Glutamatergic neuron (in vitro differentiated cells): ENCODE measurements around the gene WDR70. TPM values are rescaled to one million over a fixed set of nuclear protein-coding genes. Genes with fewer than 3 reads are reported as not detected.
"Not testable (repeated sequence)": the region's sequence is repeated elsewhere in the genome, so short reads cannot be mapped to it uniquely, and the experiment has no call there.

ENCODE experiments used
- DNase-seq: peaks from one replicate; pipeline ENCODE4 v3.0.0; 2022
- H3K27ac Mint-ChIP-seq: one replicate; pipeline ENCODE4 v1.8.0; 2020; ENCODE audit warnings: mild to moderate bottlenecking, mixed read lengths, inconsistent platforms; ENCODE audit not compliant: unreplicated experiment
- H3K27me3 Mint-ChIP-seq: one replicate; pipeline ENCODE4 v1.8.0; 2020; ENCODE audit warnings: mild to moderate bottlenecking, moderate library complexity, mixed read lengths, inconsistent platforms; ENCODE audit not compliant: unreplicated experiment
- H3K36me3 Mint-ChIP-seq: one replicate; pipeline ENCODE4 v1.8.0; 2020; ENCODE audit warnings: mild to moderate bottlenecking, mixed read lengths, inconsistent platforms; ENCODE audit not compliant: unreplicated experiment
- H3K4me1 Mint-ChIP-seq: one replicate; pipeline ENCODE4 v1.8.0; 2020; ENCODE audit warnings: mild to moderate bottlenecking, low read depth, mixed read lengths, inconsistent platforms; ENCODE audit not compliant: unreplicated experiment
- H3K4me3 Mint-ChIP-seq: one replicate; pipeline ENCODE4 v1.8.0; 2020; ENCODE audit warnings: mild to moderate bottlenecking, mixed read lengths, inconsistent platforms; ENCODE audit not compliant: unreplicated experiment
- H3K9me3 Mint-ChIP-seq: one replicate; pipeline ENCODE4 v1.8.0; 2020; ENCODE audit warnings: mild to moderate bottlenecking, moderate library complexity, mixed read lengths, inconsistent platforms; ENCODE audit not compliant: unreplicated experiment
- total RNA-seq: library from RNA; stranded (reverse); fragmentation: NEBNext Ultra II Directional; extraction: Animal tissue kit (Norgen Biotek cat#: 25700); gene quantifications from one replicate; pipeline ENCODE4 v1.2.1, GENCODE V29; 2021; ENCODE audit not compliant: unreplicated experiment
- TF ChIP-seq, protein P1 (sequence below): fragments of 200-600 bp; sonication (generic); IDR thresholded peaks from one replicate; pipeline ENCODE4 v1.5.0; 2021; ENCODE audit not compliant: partially characterized antibody, unreplicated experiment

WDR70 gene
- total RNA-seq, 1 donor from 2014 or later, result 38.1 TPM

DNA sequence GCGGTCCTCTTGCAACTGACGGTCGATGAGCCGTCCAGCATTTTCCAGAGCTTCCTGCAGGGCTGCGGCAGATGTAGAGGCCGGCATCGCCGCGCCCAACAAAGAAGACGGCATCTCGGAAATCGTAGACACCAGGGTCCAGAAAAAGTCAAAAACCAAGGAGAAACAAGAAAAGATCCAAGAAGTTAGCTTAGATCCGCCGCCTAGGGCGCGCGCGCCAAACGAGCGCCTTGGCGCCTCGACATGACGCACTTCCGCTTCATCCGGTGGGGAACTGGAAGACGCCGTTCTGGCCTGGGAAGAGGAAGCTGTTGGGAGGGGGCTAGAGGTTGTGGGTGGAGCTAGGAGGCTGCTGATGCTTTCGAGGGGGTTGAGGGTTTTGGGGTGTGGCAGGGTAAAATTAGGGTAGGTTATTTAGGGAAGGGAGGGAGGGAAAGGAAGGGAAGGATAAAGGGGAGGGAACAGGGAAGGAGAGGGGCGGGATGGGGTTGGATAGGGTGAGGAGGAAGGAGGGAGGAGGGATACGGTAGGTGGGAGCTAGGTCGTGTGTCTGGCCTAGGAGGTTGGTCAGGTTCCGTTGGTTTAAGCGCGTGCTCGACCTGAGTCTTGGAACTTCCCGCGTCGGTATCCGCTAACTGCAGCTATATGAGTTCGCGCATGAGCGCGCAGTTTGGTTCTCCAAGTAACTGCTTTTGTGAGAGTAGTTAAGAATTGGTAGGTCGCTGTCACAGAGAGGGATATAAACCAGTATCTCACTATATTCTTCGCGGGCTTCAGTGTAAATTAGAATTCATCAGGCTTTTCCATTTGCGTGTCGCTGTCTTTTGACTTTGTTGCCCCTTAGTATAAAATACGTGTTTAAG, 8.0 kb upstream of the WDR70 start, which contains the start of gene NUP155:
NUP155 (minus strand) TSS at position 243 of the 863 bp plus-strand sequence; CDS start at position 114, 129 bp downstream.
- Mint-ChIP-seq H3K9me3 (no peaks in the 10 kb centered on the region), H3K27me3 (peaks cover 4% of the 10 kb centered on the region), H3K36me3 (no peaks in the 10 kb centered on the region), H3K4me1 (peaks cover 10% of the 10 kb centered on the region), H3K4me3 (peak within 1 kb of the TSS; percentile 99), H3K27ac (peak within 1 kb of the TSS; percentile 88)
- TF ChIP-seq, protein P1, sequence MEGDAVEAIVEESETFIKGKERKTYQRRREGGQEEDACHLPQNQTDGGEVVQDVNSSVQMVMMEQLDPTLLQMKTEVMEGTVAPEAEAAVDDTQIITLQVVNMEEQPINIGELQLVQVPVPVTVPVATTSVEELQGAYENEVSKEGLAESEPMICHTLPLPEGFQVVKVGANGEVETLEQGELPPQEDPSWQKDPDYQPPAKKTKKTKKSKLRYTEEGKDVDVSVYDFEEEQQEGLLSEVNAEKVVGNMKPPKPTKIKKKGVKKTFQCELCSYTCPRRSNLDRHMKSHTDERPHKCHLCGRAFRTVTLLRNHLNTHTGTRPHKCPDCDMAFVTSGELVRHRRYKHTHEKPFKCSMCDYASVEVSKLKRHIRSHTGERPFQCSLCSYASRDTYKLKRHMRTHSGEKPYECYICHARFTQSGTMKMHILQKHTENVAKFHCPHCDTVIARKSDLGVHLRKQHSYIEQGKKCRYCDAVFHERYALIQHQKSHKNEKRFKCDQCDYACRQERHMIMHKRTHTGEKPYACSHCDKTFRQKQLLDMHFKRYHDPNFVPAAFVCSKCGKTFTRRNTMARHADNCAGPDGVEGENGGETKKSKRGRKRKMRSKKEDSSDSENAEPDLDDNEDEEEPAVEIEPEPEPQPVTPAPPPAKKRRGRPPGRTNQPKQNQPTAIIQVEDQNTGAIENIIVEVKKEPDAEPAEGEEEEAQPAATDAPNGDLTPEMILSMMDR, result no peak
- DNase-seq, result peak; percentile 86

DNA sequence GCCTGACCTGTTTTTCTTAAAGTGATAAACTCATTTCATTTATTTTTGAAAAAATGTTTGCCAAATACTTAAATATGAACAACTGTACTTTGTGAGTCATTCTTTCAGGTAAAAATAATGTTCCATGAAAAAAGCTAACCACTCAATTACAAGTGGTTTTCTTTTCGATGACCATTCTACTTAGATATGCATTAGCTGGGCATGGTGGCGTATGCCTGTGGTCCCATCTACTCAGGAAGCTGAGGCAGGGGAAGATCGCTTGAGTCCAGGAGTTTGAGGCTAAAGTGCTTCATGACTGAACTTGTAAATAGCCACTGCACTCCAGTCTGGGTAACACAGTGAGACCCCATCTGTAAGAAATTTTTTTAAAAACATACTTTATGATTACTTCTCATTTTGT, 4.0 kb upstream of the WDR70 start:
- peaks cover 4% of the 10 kb centered on the region for H3K27me3 Mint-ChIP-seq
- no peaks in the 10 kb centered on the region for H3K36me3 Mint-ChIP-seq
- TF ChIP-seq, protein P1, result no peak
- H3K9me3 Mint-ChIP-seq, result no peaks in the 10 kb centered on the region
- no peak overlapping the region for H3K27ac Mint-ChIP-seq
- H3K4me1 Mint-ChIP-seq, result peaks cover 6% of the 10 kb centered on the region
- H3K4me3 Mint-ChIP-seq, result no peak overlapping the region
- DNase-seq, result no peak

DNA sequence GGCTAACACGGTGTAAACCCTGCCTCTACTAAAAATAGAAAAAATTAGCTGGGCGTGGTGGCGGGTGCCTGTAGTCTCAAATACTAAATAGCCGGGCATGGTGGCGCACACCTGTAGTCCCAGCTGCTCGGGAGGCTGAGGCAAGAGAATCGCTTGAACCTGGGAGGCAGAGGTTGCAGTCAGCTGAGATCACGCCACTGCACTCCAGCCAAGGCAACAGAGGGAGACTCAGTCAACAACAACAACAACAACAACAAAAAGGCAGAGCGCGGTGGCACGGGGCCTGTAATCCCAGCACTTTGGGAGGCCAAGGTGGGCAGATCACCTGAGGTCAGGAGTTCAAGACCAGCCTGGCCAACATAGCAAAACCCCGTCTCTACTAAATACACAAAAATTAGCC, 1.1 kb upstream of the WDR70 start:
- DNase-seq, H3K27ac Mint-ChIP-seq, H3K4me1 Mint-ChIP-seq, H3K27me3 Mint-ChIP-seq, H3K9me3 Mint-ChIP-seq, H3K36me3 Mint-ChIP-seq: not testable (repeated sequence)
- peak overlapping the region; percentile 34 for H3K4me3 Mint-ChIP-seq

DNA sequence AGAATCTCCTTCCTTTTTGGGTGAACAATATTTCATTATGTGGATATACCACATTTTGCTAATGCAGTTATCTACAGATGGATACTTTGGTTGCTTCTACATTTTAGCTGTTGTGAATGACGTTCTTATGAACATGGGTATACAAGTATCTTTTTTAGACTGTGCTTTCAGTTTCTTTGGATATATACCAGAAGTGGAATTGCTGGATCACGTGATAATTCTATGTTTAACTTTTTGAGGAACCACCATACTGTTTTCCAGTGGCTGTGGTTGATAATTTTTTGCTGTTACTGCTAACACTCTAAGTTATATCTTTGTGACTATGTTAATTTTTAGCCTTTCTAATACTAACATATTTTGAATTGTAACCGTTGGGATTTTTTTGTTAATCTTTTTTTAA, 12.5 kb downstream of the WDR70 start:
- TF ChIP-seq, protein P1, result no peak
- no peak overlapping the region for H3K4me3 Mint-ChIP-seq
- H3K9me3 Mint-ChIP-seq, result no peaks in the 10 kb centered on the region
- no peaks in the 10 kb centered on the region for H3K27me3 Mint-ChIP-seq
- no peaks in the 10 kb centered on the region for H3K4me1 Mint-ChIP-seq
- H3K27ac Mint-ChIP-seq, result no peak overlapping the region
- no peak for DNase-seq
- no peaks in the 10 kb centered on the region for H3K36me3 Mint-ChIP-seq

DNA sequence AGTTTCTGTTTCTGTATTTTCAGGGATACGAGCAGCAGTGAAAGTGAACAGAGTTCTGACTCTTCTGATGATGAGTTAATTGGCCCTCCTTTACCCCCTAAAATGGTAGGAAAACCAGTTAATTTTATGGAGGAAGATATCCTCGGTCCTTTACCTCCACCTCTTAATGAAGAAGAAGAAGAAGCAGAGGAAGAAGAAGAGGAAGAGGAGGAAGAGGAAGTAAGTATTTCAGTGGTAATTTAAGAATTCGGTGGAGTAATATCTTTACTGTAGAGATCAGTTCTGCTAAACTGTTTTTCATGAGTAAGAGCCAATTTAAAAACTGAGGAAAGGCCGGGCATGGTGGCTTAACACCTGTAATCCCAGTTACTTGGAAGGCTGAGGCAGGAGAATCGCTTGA, 17.2 kb downstream of the WDR70 start:
- TF ChIP-seq, protein P1, result no peak
- H3K4me3 Mint-ChIP-seq, result no peak overlapping the region
- no peak overlapping the region for H3K27ac Mint-ChIP-seq
- H3K36me3 Mint-ChIP-seq, result no peaks in the 10 kb centered on the region
- DNase-seq, result no peak
- no peaks in the 10 kb centered on the region for H3K27me3 Mint-ChIP-seq
- H3K4me1 Mint-ChIP-seq, result no peaks in the 10 kb centered on the region
- H3K9me3 Mint-ChIP-seq, result no peaks in the 10 kb centered on the region
